Measurements from ENCODE around the gene ASH1L.
A peak's percentile ranks its signal among the peaks of the same experiment; 100 is the strongest.
"Not testable (repeated sequence)": the region's sequence is repeated elsewhere in the genome, so short reads cannot be mapped to it uniquely, and the experiment has no call there.

The ASH1L gene

GRCh38 chr1:155313261-155313660 is 249.3 kb downstream of the ASH1L start:
- DNase-seq (ENCODE audit: low read depth in 1 of 2, low spot score in 1 of 2) = no peak

- no peak for DNase-seq (ENCODE audit: low read depth in 1 of 2, low spot score in 1 of 2)
These were observed 253.1 kb downstream of the ASH1L start for GRCh38 chr1:155309423-155310021.

- peak; percentile 90 to 97 for DNase-seq (ENCODE audit: low read depth in 1 of 2, low spot score in 1 of 2)
These were observed 253.8 kb downstream of the ASH1L start, which contains the start of gene FDPS for GRCh38 chr1:155308493-155309422. TSS of gene FDPS (plus strand) at chr1:155308866. CDS start at chr1:155309790, 924 bp downstream.

GRCh38 chr1:155307247-155307740 is 255.3 kb downstream of the ASH1L start:
- no peak for DNase-seq (ENCODE audit: low read depth in 1 of 2, low spot score in 1 of 2)

- no peak for DNase-seq (ENCODE audit: low read depth in 1 of 2, low spot score in 1 of 2)
These were observed 256.7 kb downstream of the ASH1L start for GRCh38 chr1:155305881-155306391.

- no peak for DNase-seq (ENCODE audit: low read depth in 1 of 2, low spot score in 1 of 2)
These were observed 258.0 kb downstream of the ASH1L start for GRCh38 chr1:155304558-155305063.

- DNase-seq (ENCODE audit: low read depth in 1 of 2, low spot score in 1 of 2) = no peak
These were observed 261.2 kb downstream of the ASH1L start, which contains the start of gene PKLR for GRCh38 chr1:155301342-155301841. TSS of gene PKLR (minus strand) at chr1:155301438. CDS start at chr1:155301395, 43 bp downstream.

GRCh38 chr1:155300553-155301329 is 261.9 kb downstream of the ASH1L start:
- DNase-seq (ENCODE audit: low read depth in 1 of 2, low spot score in 1 of 2) = no peak

GRCh38 chr1:155300024-155300423 is 262.6 kb downstream of the ASH1L start:
- DNase-seq (ENCODE audit: low read depth in 1 of 2, low spot score in 1 of 2) = no peak

GRCh38 chr1:155297384-155297783 is 265.2 kb downstream of the ASH1L start:
- no peak for DNase-seq (ENCODE audit: low read depth in 1 of 2, low spot score in 1 of 2)

- no peak for DNase-seq (ENCODE audit: low read depth in 1 of 2, low spot score in 1 of 2)
These were observed 265.9 kb downstream of the ASH1L start for GRCh38 chr1:155296661-155297060.

- DNase-seq (ENCODE audit: low read depth in 1 of 2, low spot score in 1 of 2) = no peak
These were observed 266.7 kb downstream of the ASH1L start for GRCh38 chr1:155295942-155296267.

- DNase-seq (ENCODE audit: low read depth in 1 of 2, low spot score in 1 of 2) = no peak
These were observed 267.2 kb downstream of the ASH1L start for GRCh38 chr1:155295183-155295941.

- no peak for DNase-seq (ENCODE audit: low read depth in 1 of 2, low spot score in 1 of 2)
These were observed 268.0 kb downstream of the ASH1L start for GRCh38 chr1:155294520-155295182.

- no peak for DNase-seq (ENCODE audit: low read depth in 1 of 2, low spot score in 1 of 2)
These were observed 269.4 kb downstream of the ASH1L start for GRCh38 chr1:155293086-155293749.

GRCh38 chr1:155291006-155291405 is 271.6 kb downstream of the ASH1L start:
- DNase-seq (ENCODE audit: low read depth in 1 of 2, low spot score in 1 of 2) = not testable (repeated sequence)

- DNase-seq (ENCODE audit: low read depth in 1 of 2, low spot score in 1 of 2) = no peak
These were observed 274.5 kb downstream of the ASH1L start for GRCh38 chr1:155287987-155288543.

GRCh38 chr1:155286544-155286943 is 276.1 kb downstream of the ASH1L start:
- no peak for DNase-seq (ENCODE audit: low read depth in 1 of 2, low spot score in 1 of 2)

- no peak for DNase-seq (ENCODE audit: low read depth in 1 of 2, low spot score in 1 of 2)
These were observed 277.0 kb downstream of the ASH1L start for GRCh38 chr1:155285631-155286044.
